Activated CD4-positive, alpha-beta T cell treated with anti-CD3 and anti-CD28 coated beads, Interleukin-2, Interleukin-6, amounts not matched to agents 100 ng/mL and 50 ng/mL, durations not matched to agents 16 hours and 8 hours (primary cell): ENCODE data around the gene SLC38A10.
A peak's percentile ranks its signal among the peaks of the same experiment; 100 is the strongest.
"Not testable (repeated sequence)": the region's sequence is repeated elsewhere in the genome, so short reads cannot be mapped to it uniquely, and the experiment has no call there.

Experiments
- DNase-seq: peaks from one replicate; pipeline ENCODE4 v3.0.0-alpha.2; 2020

SLC38A10 gene

GRCh38 chr17:81310949-81311550 lies 15.9 kb upstream of the SLC38A10 start:
- no peak for DNase-seq

GRCh38 chr17:81309859-81310839 lies 15.0 kb upstream of the SLC38A10 start:
- no peak for DNase-seq

GRCh38 chr17:81309140-81309858 lies 14.2 kb upstream of the SLC38A10 start:
- peak; percentile 23 for DNase-seq

- not testable (repeated sequence) for DNase-seq
Observed at GRCh38 chr17:81308784-81309139, 13.7 kb upstream of the SLC38A10 start.

GRCh38 chr17:81307636-81308560 lies 12.8 kb upstream of the SLC38A10 start:
- no peak for DNase-seq

- no peak for DNase-seq
Observed at GRCh38 chr17:81306898-81307510, 11.9 kb upstream of the SLC38A10 start.

GRCh38 chr17:81306491-81306890 lies 11.4 kb upstream of the SLC38A10 start:
- no peak for DNase-seq

GRCh38 chr17:81305051-81305630 lies 10.0 kb upstream of the SLC38A10 start:
- no peak for DNase-seq

- no peak for DNase-seq
Observed at GRCh38 chr17:81304196-81305015, 9.3 kb upstream of the SLC38A10 start.

GRCh38 chr17:81303385-81303784 lies 8.3 kb upstream of the SLC38A10 start:
- no peak for DNase-seq

GRCh38 chr17:81302861-81303333 lies 7.8 kb upstream of the SLC38A10 start:
- DNase-seq = no peak

- no peak for DNase-seq
Observed at GRCh38 chr17:81302324-81302723, 7.2 kb upstream of the SLC38A10 start.

GRCh38 chr17:81301195-81302144 lies 6.4 kb upstream of the SLC38A10 start:
- no peak for DNase-seq

- DNase-seq = no peak
Observed at GRCh38 chr17:81300586-81301155, 5.6 kb upstream of the SLC38A10 start.

- DNase-seq = no peak
Observed at GRCh38 chr17:81299846-81300585, 4.9 kb upstream of the SLC38A10 start.

- no peak for DNase-seq
Observed at GRCh38 chr17:81298991-81299738, 4.1 kb upstream of the SLC38A10 start.

- DNase-seq = no peak
Observed at GRCh38 chr17:81298325-81298990, 3.4 kb upstream of the SLC38A10 start.
